ENCODE results near the gene CASZ1. TPM values are rescaled to one million over a fixed set of nuclear protein-coding genes. Genes with fewer than 3 reads are reported as not detected.
A peak's percentile ranks its signal among the peaks of the same experiment; 100 is the strongest.

The CASZ1 gene
- total RNA-seq, 1 donor from 2014 or later, result 26.1 TPM

- peaks cover 8 to 27% (median 20%) of the 10 kb centered on the region in 3 donors for H3K4me1 ChIP-seq (ENCODE audit: control insufficient read depth in 3 of 3, insufficient read depth in 3 of 3, low read length in 3 of 3)
- H3K27ac ChIP-seq (ENCODE audit: low read depth, low read length), result no peak overlapping the region
Measured at GRCh38 chr1:10833630-10834557, 37.4 kb upstream of the CASZ1 start.

GRCh38 chr1:10832703-10833102 is 36.3 kb upstream of the CASZ1 start:
- no peaks in the 10 kb centered on the region for H3K9me3 ChIP-seq (ENCODE audit: control insufficient read depth in 3 of 3, low read length in 3 of 3)
- no peaks in the 10 kb centered on the region for H3K36me3 ChIP-seq (ENCODE audit: control insufficient read depth in 3 of 3, insufficient read depth in 3 of 3, low read length in 3 of 3)
- H3K4me1 ChIP-seq (ENCODE audit: control insufficient read depth in 3 of 3, insufficient read depth in 3 of 3, low read length in 3 of 3), result peaks cover 8 to 27% (median 20%) of the 10 kb centered on the region in 3 donors
- H3K9ac ChIP-seq (ENCODE audit: low read depth in 1 of 3, low read length in 3 of 3), result peak overlapping the region in 1 of 3 donors; percentile 25
- no peak overlapping the region for H3K4me3 ChIP-seq (ENCODE audit: low read length in 3 of 3)
- H3K27me3 ChIP-seq (ENCODE audit: control insufficient read depth in 3 of 3, insufficient read depth in 3 of 3, low read length in 3 of 3), result peaks cover 3 to 12% (median 4%) of the 10 kb centered on the region in 3 donors
- H3K27ac ChIP-seq (ENCODE audit: low read depth, low read length), result peak overlapping the region; percentile 47

More at GRCh38 chr1:10833630-10834557, 37.4 kb upstream of the CASZ1 start:
- Histone ChIP-seq H3K9ac (ENCODE audit: low read depth in 1 of 3, low read length in 3 of 3) (no peak overlapping the region), H3K4me3 (ENCODE audit: low read length in 3 of 3) (no peak overlapping the region), H3K27me3 (ENCODE audit: control insufficient read depth in 3 of 3, insufficient read depth in 3 of 3, low read length in 3 of 3) (peaks cover 3 to 14% (median 4%) of the 10 kb centered on the region in 3 donors), H3K9me3 (ENCODE audit: control insufficient read depth in 3 of 3, low read length in 3 of 3) (no peaks in the 10 kb centered on the region), H3K36me3 (ENCODE audit: control insufficient read depth in 3 of 3, insufficient read depth in 3 of 3, low read length in 3 of 3) (no peaks in the 10 kb centered on the region)

GRCh38 chr1:10830961-10831668 is 34.7 kb upstream of the CASZ1 start:
- Histone ChIP-seq H3K4me1 (ENCODE audit: control insufficient read depth in 3 of 3, insufficient read depth in 3 of 3, low read length in 3 of 3) (peaks cover 5 to 27% (median 20%) of the 10 kb centered on the region in 3 donors), H3K4me3 (ENCODE audit: low read length in 3 of 3) (no peak overlapping the region), H3K27me3 (ENCODE audit: control insufficient read depth in 3 of 3, insufficient read depth in 3 of 3, low read length in 3 of 3) (peaks cover 2 to 19% (median 3%) of the 10 kb centered on the region in 3 donors), H3K27ac (ENCODE audit: low read depth, low read length) (no peak overlapping the region), H3K36me3 (ENCODE audit: control insufficient read depth in 3 of 3, insufficient read depth in 3 of 3, low read length in 3 of 3) (no peaks in the 10 kb centered on the region), H3K9ac (ENCODE audit: low read depth in 1 of 3, low read length in 3 of 3) (no peak overlapping the region), H3K9me3 (ENCODE audit: control insufficient read depth in 3 of 3, low read length in 3 of 3) (no peaks in the 10 kb centered on the region)

GRCh38 chr1:10829965-10830515 is 33.6 kb upstream of the CASZ1 start:
- H3K4me1 ChIP-seq (ENCODE audit: control insufficient read depth in 3 of 3, insufficient read depth in 3 of 3, low read length in 3 of 3), result peaks cover 5 to 27% (median 20%) of the 10 kb centered on the region in 3 donors
- no peaks in the 10 kb centered on the region for H3K36me3 ChIP-seq (ENCODE audit: control insufficient read depth in 3 of 3, insufficient read depth in 3 of 3, low read length in 3 of 3)
- peaks cover 3 to 24% (median 4%) of the 10 kb centered on the region in 3 donors for H3K27me3 ChIP-seq (ENCODE audit: control insufficient read depth in 3 of 3, insufficient read depth in 3 of 3, low read length in 3 of 3)
- H3K9ac ChIP-seq (ENCODE audit: low read depth in 1 of 3, low read length in 3 of 3), result no peak overlapping the region
- no peaks in the 10 kb centered on the region for H3K9me3 ChIP-seq (ENCODE audit: control insufficient read depth in 3 of 3, low read length in 3 of 3)
- no peak overlapping the region for H3K4me3 ChIP-seq (ENCODE audit: low read length in 3 of 3)
- H3K27ac ChIP-seq (ENCODE audit: low read depth, low read length), result no peak overlapping the region

GRCh38 chr1:10829067-10829818 is 32.8 kb upstream of the CASZ1 start:
- H3K4me1 ChIP-seq (ENCODE audit: control insufficient read depth in 3 of 3, insufficient read depth in 3 of 3, low read length in 3 of 3), result peaks cover 5 to 27% (median 20%) of the 10 kb centered on the region in 3 donors
- no peaks in the 10 kb centered on the region for H3K9me3 ChIP-seq (ENCODE audit: control insufficient read depth in 3 of 3, low read length in 3 of 3)
- H3K27me3 ChIP-seq (ENCODE audit: control insufficient read depth in 3 of 3, insufficient read depth in 3 of 3, low read length in 3 of 3), result peaks cover 3 to 22% (median 9%) of the 10 kb centered on the region in 3 donors
- no peaks in the 10 kb centered on the region for H3K36me3 ChIP-seq (ENCODE audit: control insufficient read depth in 3 of 3, insufficient read depth in 3 of 3, low read length in 3 of 3)
- H3K27ac ChIP-seq (ENCODE audit: low read depth, low read length), result no peak overlapping the region
- H3K9ac ChIP-seq (ENCODE audit: low read depth in 1 of 3, low read length in 3 of 3), result no peak overlapping the region
- H3K4me3 ChIP-seq (ENCODE audit: low read length in 3 of 3), result no peak overlapping the region

- H3K27me3 ChIP-seq (ENCODE audit: control insufficient read depth in 3 of 3, insufficient read depth in 3 of 3, low read length in 3 of 3), result peaks cover 3 to 22% (median 9%) of the 10 kb centered on the region in 3 donors
Measured at GRCh38 chr1:10827377-10828333, 31.2 kb upstream of the CASZ1 start.

GRCh38 chr1:10825592-10825991 is 29.1 kb upstream of the CASZ1 start:
- peaks cover 3 to 22% (median 9%) of the 10 kb centered on the region in 3 donors for H3K27me3 ChIP-seq (ENCODE audit: control insufficient read depth in 3 of 3, insufficient read depth in 3 of 3, low read length in 3 of 3)
- peaks cover 2 to 6% (median 4%) of the 10 kb centered on the region in 3 donors for H3K4me1 ChIP-seq (ENCODE audit: control insufficient read depth in 3 of 3, insufficient read depth in 3 of 3, low read length in 3 of 3)
- no peak overlapping the region for H3K4me3 ChIP-seq (ENCODE audit: low read length in 3 of 3)
- H3K9me3 ChIP-seq (ENCODE audit: control insufficient read depth in 3 of 3, low read length in 3 of 3), result no peaks in the 10 kb centered on the region
- H3K27ac ChIP-seq (ENCODE audit: low read depth, low read length), result no peak overlapping the region
- no peaks in the 10 kb centered on the region for H3K36me3 ChIP-seq (ENCODE audit: control insufficient read depth in 3 of 3, insufficient read depth in 3 of 3, low read length in 3 of 3)
- H3K9ac ChIP-seq (ENCODE audit: low read depth in 1 of 3, low read length in 3 of 3), result no peak overlapping the region

More at GRCh38 chr1:10827377-10828333, 31.2 kb upstream of the CASZ1 start:
- no peaks in the 10 kb centered on the region for H3K36me3 ChIP-seq (ENCODE audit: control insufficient read depth in 3 of 3, insufficient read depth in 3 of 3, low read length in 3 of 3)
- no peak overlapping the region for H3K9ac ChIP-seq (ENCODE audit: low read depth in 1 of 3, low read length in 3 of 3)
- no peak overlapping the region for H3K4me3 ChIP-seq (ENCODE audit: low read length in 3 of 3)
- no peak overlapping the region for H3K27ac ChIP-seq (ENCODE audit: low read depth, low read length)
- H3K9me3 ChIP-seq (ENCODE audit: control insufficient read depth in 3 of 3, low read length in 3 of 3), result no peaks in the 10 kb centered on the region
- peaks cover 4 to 21% (median 18%) of the 10 kb centered on the region in 3 donors for H3K4me1 ChIP-seq (ENCODE audit: control insufficient read depth in 3 of 3, insufficient read depth in 3 of 3, low read length in 3 of 3)

- no peak overlapping the region for H3K9ac ChIP-seq (ENCODE audit: low read depth in 1 of 3, low read length in 3 of 3)
- H3K9me3 ChIP-seq (ENCODE audit: control insufficient read depth in 3 of 3, low read length in 3 of 3), result no peaks in the 10 kb centered on the region
- no peak overlapping the region for H3K4me3 ChIP-seq (ENCODE audit: low read length in 3 of 3)
- H3K4me1 ChIP-seq (ENCODE audit: control insufficient read depth in 3 of 3, insufficient read depth in 3 of 3, low read length in 3 of 3), result peaks cover 2 to 6% (median 3%) of the 10 kb centered on the region in 3 donors
- no peak overlapping the region for H3K27ac ChIP-seq (ENCODE audit: low read depth, low read length)
- no peaks in the 10 kb centered on the region for H3K36me3 ChIP-seq (ENCODE audit: control insufficient read depth in 3 of 3, insufficient read depth in 3 of 3, low read length in 3 of 3)
- peaks cover 3 to 19% (median 9%) of the 10 kb centered on the region in 3 donors for H3K27me3 ChIP-seq (ENCODE audit: control insufficient read depth in 3 of 3, insufficient read depth in 3 of 3, low read length in 3 of 3)
Measured at GRCh38 chr1:10824821-10825540, 28.5 kb upstream of the CASZ1 start.
